Esophagus squamous epithelium (tissue), 5 donors: ENCODE results near the gene PXYLP1. TPM values are rescaled to one million over a fixed set of nuclear protein-coding genes. Genes with fewer than 3 reads are reported as not detected.

Experiments
- DNase-seq: peaks from one replicate; lab custom pipeline; 2025; lab: John Stamatoyannopoulos, UW
- H3K27ac ChIP-seq, 4 donors: fragments of 200-600 bp; sonication (generic); one replicate each; pipeline ENCODE4 v1.5.1; 2016 to 2019; ENCODE audit warnings: mild to moderate bottlenecking in 1 of 4
- H3K27me3 ChIP-seq, 4 donors: fragments of 200-600 bp; sonication (generic); 1 replicate in 3 of 4; 2 replicates in 1 of 4; pipeline versions ENCODE4 v1.5.1 to v1.6.0; 2017 to 2021; ENCODE audit warnings: antibody characterized with exemption in 1 of 4
- H3K36me3 ChIP-seq, 3 donors: fragments of 200-600 bp; sonication (generic); one replicate each; pipeline ENCODE4 v1.5.1; 2016 to 2019
- H3K4me1 ChIP-seq, 3 donors: fragments of 200-600 bp; sonication (generic); one replicate each; pipeline ENCODE4 v1.5.1; 2017 to 2019
- H3K4me3 ChIP-seq, 4 donors: fragments of 200-600 bp; sonication (generic); 1 replicate in 3 of 4; 2 replicates in 1 of 4; pipeline ENCODE4 v1.5.1; 2016 to 2019; ENCODE audit warnings: mild to moderate bottlenecking in 2 of 4, moderate library complexity in 1 of 4
- H3K9me3 ChIP-seq, 3 donors: fragments of 200-600 bp; sonication (generic); one replicate each; pipeline ENCODE4 v1.5.1; 2016 to 2019
- CTCF ChIP-seq, 6 experiments: fragments of 450-650 bp in 4 of 6; fragments of 200-600 bp in 2 of 6; sonication (generic) in 2 of 6; IDR thresholded peaks; one replicate each; pipeline ENCODE4 v1.5.1; 2016 to 2019; ENCODE audit warnings: antibody characterized with exemption in 6 of 6, mild to moderate bottlenecking in 4 of 6, moderate library complexity in 4 of 6
- POLR2A ChIP-seq, 4 donors: fragments of 450-650 bp; IDR thresholded peaks; one replicate each; pipeline ENCODE4 v1.6.1; 2017; ENCODE audit warnings: antibody characterized with exemption in 4 of 4, mild to moderate bottlenecking in 4 of 4, moderate library complexity in 3 of 4
- WGBS, 2 donors: methylation state at CpG; one replicate each; pipeline ENCODE4 v1.1.5; 2018; 5-methylcytosine and 5-hydroxymethylcytosine counted together
- intact Hi-C: fragments of 100-400 bp; cut with DNase I; formaldehyde crosslinking; loops from one replicate; pipeline ENCODE4 v1.15.0; 2022
- total RNA-seq, 4 donors: library from RNA; depleted of rRNA; stranded (reverse); fragments of >200 nt; gene quantifications; one replicate each; pipeline ENCODE4 v1.1.0, GENCODE V29; 2016
- donor health status: DM: yes; HTN: yes; CAD: no.

PXYLP1 gene
- total RNA-seq, 4 donors from 2014 or later: 2.9 to 7.8 (median 4.1) TPM

- no peak for DNase-seq
- Histone ChIP-seq H3K27me3 (no peaks in the 10 kb centered on the region), H3K27ac (no peak overlapping the region), H3K36me3 (no peaks in the 10 kb centered on the region), H3K9me3 (no peaks in the 10 kb centered on the region), H3K4me1 (no peaks in the 10 kb centered on the region), H3K4me3 (no peak overlapping the region)
- TF ChIP-seq CTCF (IDR thresholded peaks at IDR 0.05): no peak
- TF ChIP-seq POLR2A (IDR thresholded peaks at IDR 0.05): no peak
- intact Hi-C loops: no loop called here
- 90 to 97% methylated on average over 3 of the region's 3 CpGs for WGBS, 2 donors
These were observed 38.3 kb downstream of the PXYLP1 start for GRCh38 chr3:141269961-141270360.

GRCh38 chr3:141271279-141272030 lies 39.8 kb downstream of the PXYLP1 start:
- no peaks in the 10 kb centered on the region for H3K36me3 ChIP-seq
- no peaks in the 10 kb centered on the region for H3K27me3 ChIP-seq
- H3K9me3 ChIP-seq: no peaks in the 10 kb centered on the region
- TF ChIP-seq POLR2A (IDR thresholded peaks at IDR 0.05): no peak
- WGBS, 2 donors: 55 to 82% methylated on average over 2 to 4 of the region's 4 CpGs
- no peaks in the 10 kb centered on the region for H3K4me1 ChIP-seq
- no peak for DNase-seq
- H3K4me3 ChIP-seq: no peak overlapping the region
- H3K27ac ChIP-seq: no peak overlapping the region
- intact Hi-C loops: no loop called here

DNA sequence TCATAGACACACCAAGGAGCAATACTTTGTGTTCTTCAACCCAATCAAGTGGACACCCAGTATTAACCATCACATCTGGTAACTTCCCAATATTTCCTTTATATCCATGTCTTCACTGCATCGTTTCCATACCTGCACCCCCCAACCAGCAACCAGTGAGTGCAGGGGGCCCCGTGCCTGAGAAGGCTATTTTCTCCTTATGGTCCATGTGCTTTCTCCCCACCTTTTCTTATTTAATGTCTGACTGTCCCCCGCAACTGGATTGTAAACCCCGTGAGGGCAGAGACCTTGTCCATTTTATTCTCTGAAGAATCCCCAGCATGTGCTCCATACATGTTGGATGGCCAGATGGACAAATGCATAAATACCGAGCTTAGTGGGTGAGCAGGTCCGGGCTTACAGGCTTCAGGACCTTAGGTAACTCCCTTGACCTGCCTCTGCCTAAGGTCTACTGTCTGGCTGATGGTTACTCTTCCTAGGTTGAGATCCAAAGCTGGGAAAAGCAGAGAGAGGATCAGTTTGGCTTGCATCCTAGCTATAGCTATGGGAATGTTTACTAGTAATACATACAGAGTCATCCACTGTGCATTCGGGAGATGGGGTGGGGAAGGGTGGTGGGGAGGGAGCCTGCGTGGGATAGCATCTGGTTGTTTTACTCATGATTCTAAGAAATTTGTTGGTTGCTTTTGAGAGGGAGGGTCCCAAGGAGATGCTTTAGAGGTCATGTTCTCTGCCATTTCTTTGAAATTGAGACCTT lies 41.5 kb downstream of the PXYLP1 start:
- H3K36me3 ChIP-seq: no peaks in the 10 kb centered on the region
- DNase-seq: no peak
- no peak overlapping the region for H3K27ac ChIP-seq
- TF ChIP-seq CTCF (IDR thresholded peaks at IDR 0.05) (no peak), POLR2A (IDR thresholded peaks at IDR 0.05) (no peak)
- intact Hi-C loops: no loop called here
- no peaks in the 10 kb centered on the region for H3K4me1 ChIP-seq
- H3K9me3 ChIP-seq: no peaks in the 10 kb centered on the region
- no peak overlapping the region for H3K4me3 ChIP-seq
- H3K27me3 ChIP-seq: no peaks in the 10 kb centered on the region
- 89 to 91% methylated on average over 8 of the region's 8 CpGs for WGBS, 2 donors

GRCh38 chr3:141273700-141274410 lies 42.2 kb downstream of the PXYLP1 start:
- Histone ChIP-seq H3K27me3 (no peaks in the 10 kb centered on the region), H3K27ac (no peak overlapping the region), H3K9me3 (no peaks in the 10 kb centered on the region), H3K4me3 (no peak overlapping the region), H3K36me3 (no peaks in the 10 kb centered on the region), H3K4me1 (peaks cover 0 to 3% (median 0%) of the 10 kb centered on the region in 3 donors)
- TF ChIP-seq CTCF (IDR thresholded peaks at IDR 0.05): no peak
- no peak for TF ChIP-seq POLR2A (IDR thresholded peaks at IDR 0.05)
- WGBS, 2 donors: 74 to 88% methylated on average over 8 to 14 of the region's 15 CpGs
- intact Hi-C loops: no loop called here
- DNase-seq: no peak

- Histone ChIP-seq H3K9me3 (no peaks in the 10 kb centered on the region), H3K27ac (no peak overlapping the region), H3K27me3 (no peaks in the 10 kb centered on the region), H3K36me3 (no peaks in the 10 kb centered on the region), H3K4me3 (no peak overlapping the region), H3K4me1 (peaks cover 0 to 8% (median 0%) of the 10 kb centered on the region in 3 donors)
- 90 to 98% methylated on average over 7 to 10 of the region's 10 CpGs for WGBS, 2 donors
- DNase-seq: no peak
- intact Hi-C loops: no loop called here
- TF ChIP-seq POLR2A (IDR thresholded peaks at IDR 0.05): no peak
- no peak for TF ChIP-seq CTCF (IDR thresholded peaks at IDR 0.05)
These were observed 42.9 kb downstream of the PXYLP1 start for GRCh38 chr3:141274411-141275031.
